ENCODE data around the gene STX10. TPM values are rescaled to one million over a fixed set of nuclear protein-coding genes. Genes with fewer than 3 reads are reported as not detected.
"Not testable (repeated sequence)": the region's sequence is repeated elsewhere in the genome, so short reads cannot be mapped to it uniquely, and the experiment has no call there.

STX10 gene
- total RNA-seq, 1 donor from 2014 or later, result 42.9 TPM

DNA sequence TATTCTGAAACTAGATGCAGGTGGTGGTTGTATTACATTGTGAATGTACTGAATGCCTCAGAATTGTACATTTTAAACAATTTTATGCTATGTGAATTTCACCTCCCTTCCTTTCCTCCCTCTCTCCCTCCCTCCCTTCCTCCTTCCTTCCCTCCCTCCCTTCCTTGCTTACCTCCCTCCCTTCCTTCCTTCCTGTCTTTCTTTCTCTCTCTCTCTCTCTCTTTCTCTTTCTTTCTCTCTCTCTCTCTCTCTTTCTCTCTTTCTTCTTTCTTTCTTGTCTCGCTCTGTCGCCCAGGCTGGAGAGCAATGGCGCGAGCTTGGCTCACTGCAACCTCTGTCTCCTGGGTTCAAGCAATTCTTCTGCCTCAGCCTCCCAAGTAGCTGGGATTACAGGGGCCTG, 37.2 kb upstream of the STX10 start:
- Mint-ChIP-seq H3K27ac (ENCODE audit: unreplicated experiment) (no peak overlapping the region), H3K36me3 (ENCODE audit: low read depth) (no peaks in the 10 kb centered on the region), H3K4me3 (ENCODE audit: unreplicated experiment) (no peak overlapping the region), H3K27me3 (ENCODE audit: low read depth) (no peaks in the 10 kb centered on the region), H3K4me1 (ENCODE audit: low read depth) (no peaks in the 10 kb centered on the region), H3K9me3 (ENCODE audit: low read depth) (no peaks in the 10 kb centered on the region)
- no peak for DNase-seq (ENCODE audit: low spot score)
- TF ChIP-seq, protein P1, sequence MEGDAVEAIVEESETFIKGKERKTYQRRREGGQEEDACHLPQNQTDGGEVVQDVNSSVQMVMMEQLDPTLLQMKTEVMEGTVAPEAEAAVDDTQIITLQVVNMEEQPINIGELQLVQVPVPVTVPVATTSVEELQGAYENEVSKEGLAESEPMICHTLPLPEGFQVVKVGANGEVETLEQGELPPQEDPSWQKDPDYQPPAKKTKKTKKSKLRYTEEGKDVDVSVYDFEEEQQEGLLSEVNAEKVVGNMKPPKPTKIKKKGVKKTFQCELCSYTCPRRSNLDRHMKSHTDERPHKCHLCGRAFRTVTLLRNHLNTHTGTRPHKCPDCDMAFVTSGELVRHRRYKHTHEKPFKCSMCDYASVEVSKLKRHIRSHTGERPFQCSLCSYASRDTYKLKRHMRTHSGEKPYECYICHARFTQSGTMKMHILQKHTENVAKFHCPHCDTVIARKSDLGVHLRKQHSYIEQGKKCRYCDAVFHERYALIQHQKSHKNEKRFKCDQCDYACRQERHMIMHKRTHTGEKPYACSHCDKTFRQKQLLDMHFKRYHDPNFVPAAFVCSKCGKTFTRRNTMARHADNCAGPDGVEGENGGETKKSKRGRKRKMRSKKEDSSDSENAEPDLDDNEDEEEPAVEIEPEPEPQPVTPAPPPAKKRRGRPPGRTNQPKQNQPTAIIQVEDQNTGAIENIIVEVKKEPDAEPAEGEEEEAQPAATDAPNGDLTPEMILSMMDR (IDR thresholded peaks at IDR 0.05), result no peak

DNA sequence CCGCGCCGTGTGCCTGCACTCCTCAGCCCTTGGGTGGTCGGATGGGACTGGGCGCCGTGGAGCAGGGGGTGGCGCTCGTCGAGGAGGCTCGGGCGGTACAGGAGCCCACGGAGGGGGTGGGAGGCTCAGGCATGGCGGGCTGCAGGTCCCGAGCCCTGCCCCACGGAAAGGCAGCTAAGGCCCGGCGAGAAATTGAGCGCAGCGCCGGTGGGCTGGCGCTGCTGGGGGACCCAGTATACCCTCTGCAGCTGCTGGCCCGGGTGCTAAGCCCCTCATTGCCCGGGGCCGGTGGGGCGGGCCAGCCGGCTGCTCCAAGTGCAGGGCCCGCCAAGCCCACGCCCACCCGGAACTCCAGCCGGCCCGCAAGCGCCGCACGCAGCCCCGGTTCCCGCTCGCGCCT, 36.5 kb upstream of the STX10 start:
- not testable (repeated sequence) for H3K4me3 Mint-ChIP-seq (ENCODE audit: unreplicated experiment)

DNA sequence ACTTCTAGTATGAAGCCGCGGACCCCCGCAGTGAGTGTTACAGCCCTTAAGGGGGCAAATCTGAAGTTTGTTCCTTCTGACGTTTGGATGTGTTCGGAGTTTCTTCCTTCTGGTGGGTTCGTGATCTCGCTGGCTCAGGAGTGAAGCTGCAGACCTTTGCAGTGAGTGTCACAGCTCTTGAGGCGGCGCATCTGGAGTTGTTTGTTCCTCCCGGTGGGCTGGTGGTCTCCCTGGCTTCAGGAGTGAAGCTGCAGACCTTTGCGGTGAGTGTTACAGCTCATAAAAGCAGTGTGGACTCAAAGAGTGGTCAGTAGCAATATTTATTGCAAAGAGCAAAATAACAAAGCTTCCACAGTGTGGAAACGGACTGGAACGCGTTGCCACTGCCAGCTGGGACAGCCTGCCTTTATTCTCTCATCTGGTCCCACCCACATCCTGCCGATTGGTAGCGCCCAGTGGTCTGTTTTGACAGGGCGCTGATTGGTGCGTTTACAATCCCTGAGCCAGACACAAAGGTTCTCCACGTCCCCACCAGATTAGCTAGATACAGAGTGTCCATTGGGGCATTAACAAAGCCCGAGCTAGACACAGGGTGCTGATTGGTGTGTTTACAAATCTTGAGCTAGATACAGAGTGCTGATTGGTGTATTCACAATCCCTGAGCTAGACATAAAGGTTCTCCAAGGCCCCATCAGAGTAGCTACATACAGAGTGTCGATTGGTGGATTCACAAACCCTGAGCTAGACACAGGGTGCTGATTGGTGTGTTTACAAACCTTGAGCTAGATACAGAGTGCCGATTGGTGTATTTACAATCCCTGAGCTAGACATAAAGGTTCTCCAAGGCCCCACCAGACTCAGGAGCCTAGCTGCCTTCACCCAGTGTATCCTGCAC, 35.8 kb upstream of the STX10 start:
- H3K36me3 Mint-ChIP-seq (ENCODE audit: low read depth); H3K9me3 Mint-ChIP-seq (ENCODE audit: low read depth); DNase-seq (ENCODE audit: low spot score); H3K4me1 Mint-ChIP-seq (ENCODE audit: low read depth); H3K4me3 Mint-ChIP-seq (ENCODE audit: unreplicated experiment); H3K27ac Mint-ChIP-seq (ENCODE audit: unreplicated experiment); H3K27me3 Mint-ChIP-seq (ENCODE audit: low read depth): not testable (repeated sequence)

More for the DNA sequence above, 36.5 kb upstream of the STX10 start:
- not testable (repeated sequence) for H3K27ac Mint-ChIP-seq (ENCODE audit: unreplicated experiment); H3K27me3 Mint-ChIP-seq (ENCODE audit: low read depth); H3K36me3 Mint-ChIP-seq (ENCODE audit: low read depth); H3K9me3 Mint-ChIP-seq (ENCODE audit: low read depth); H3K4me1 Mint-ChIP-seq (ENCODE audit: low read depth); DNase-seq (ENCODE audit: low spot score)

DNA sequence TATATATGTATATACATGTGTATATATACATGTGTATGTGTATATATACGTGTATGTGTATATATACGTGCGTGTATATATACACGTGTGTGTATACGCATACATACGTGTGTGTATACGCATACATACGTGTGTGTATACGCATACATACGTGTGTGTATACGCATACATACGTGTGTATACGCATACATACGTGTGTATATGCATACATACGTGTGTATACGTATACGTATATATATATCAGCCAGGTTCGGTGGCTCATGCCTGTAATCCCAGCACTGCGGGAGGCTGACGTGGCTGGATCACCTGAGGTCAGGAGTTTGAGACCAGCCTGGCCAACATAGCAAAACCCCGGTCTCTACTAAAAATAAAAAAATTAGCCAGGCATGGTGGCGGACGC, 34.8 kb upstream of the STX10 start:
- H3K36me3 Mint-ChIP-seq (ENCODE audit: low read depth); H3K4me3 Mint-ChIP-seq (ENCODE audit: unreplicated experiment); H3K9me3 Mint-ChIP-seq (ENCODE audit: low read depth): not testable (repeated sequence)

DNA sequence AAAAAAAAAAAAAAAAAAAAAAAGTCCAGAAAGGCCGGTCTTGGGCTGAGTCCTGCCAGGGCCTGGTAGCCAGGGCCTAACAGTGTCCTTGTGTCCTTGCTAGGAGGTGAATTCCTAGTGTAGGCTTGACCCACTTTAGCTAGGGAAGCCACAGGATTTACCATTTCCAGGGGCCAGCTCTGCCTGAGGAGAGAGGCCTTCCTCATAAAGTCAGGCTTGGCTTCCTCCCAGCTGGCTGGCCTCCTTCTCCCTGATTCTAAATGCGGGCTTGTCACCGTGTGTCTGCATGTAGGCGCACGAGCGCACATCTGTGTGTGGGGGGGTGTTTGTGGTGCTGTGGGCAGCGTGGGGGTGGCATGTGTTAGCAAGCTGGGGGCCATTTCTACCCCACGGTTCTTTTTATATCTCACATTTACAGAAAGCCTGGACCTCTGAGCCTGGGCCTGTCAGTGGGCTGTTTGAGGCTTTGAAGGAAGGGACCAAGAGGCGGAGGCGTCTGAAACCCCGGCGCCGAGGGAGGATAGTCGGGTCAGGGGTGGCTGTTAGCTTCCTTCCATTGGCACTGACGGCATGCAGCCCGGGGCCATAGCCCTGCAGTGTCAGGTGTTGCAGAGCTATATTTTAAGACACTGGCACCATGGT, 31.7 kb upstream of the STX10 start:
- Mint-ChIP-seq H3K9me3 (ENCODE audit: low read depth) (no peaks in the 10 kb centered on the region), H3K36me3 (ENCODE audit: low read depth) (no peaks in the 10 kb centered on the region), H3K27me3 (ENCODE audit: low read depth) (no peaks in the 10 kb centered on the region), H3K4me3 (ENCODE audit: unreplicated experiment) (no peak overlapping the region), H3K27ac (ENCODE audit: unreplicated experiment) (peak overlapping the region; percentile 74), H3K4me1 (ENCODE audit: low read depth) (peaks cover 11% of the 10 kb centered on the region)
- TF ChIP-seq, protein P1 (IDR thresholded peaks at IDR 0.05), result no peak
- no peak for DNase-seq (ENCODE audit: low spot score)

More for the DNA sequence above, 34.8 kb upstream of the STX10 start:
- DNase-seq (ENCODE audit: low spot score); H3K27ac Mint-ChIP-seq (ENCODE audit: unreplicated experiment); H3K27me3 Mint-ChIP-seq (ENCODE audit: low read depth): not testable (repeated sequence)
- peaks cover 11% of the 10 kb centered on the region for H3K4me1 Mint-ChIP-seq (ENCODE audit: low read depth)

DNA sequence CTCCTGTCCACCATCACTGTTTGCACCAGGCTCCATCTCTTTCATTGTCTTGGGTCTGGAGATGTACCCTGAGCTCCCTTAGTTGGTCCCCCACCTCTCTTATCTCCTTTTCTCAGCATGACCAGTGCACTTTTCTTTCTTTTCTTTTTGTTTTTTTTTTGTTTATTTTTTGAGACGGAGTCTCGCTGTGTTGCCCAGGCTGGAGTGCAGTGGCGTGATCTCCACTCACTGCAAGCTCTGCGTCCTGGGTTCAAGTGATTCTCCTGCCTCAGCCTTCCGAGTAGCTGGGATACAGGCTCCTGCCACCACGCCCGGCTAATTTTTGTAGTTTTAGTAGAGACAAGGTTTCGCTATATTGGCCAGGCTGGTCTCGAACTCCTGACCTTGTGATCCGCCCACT, 28.1 kb upstream of the STX10 start:
- DNase-seq (ENCODE audit: low spot score); H3K27ac Mint-ChIP-seq (ENCODE audit: unreplicated experiment); H3K27me3 Mint-ChIP-seq (ENCODE audit: low read depth); H3K9me3 Mint-ChIP-seq (ENCODE audit: low read depth); H3K36me3 Mint-ChIP-seq (ENCODE audit: low read depth); H3K4me3 Mint-ChIP-seq (ENCODE audit: unreplicated experiment): not testable (repeated sequence)
- H3K4me1 Mint-ChIP-seq (ENCODE audit: low read depth), result peaks cover 11% of the 10 kb centered on the region

DNA sequence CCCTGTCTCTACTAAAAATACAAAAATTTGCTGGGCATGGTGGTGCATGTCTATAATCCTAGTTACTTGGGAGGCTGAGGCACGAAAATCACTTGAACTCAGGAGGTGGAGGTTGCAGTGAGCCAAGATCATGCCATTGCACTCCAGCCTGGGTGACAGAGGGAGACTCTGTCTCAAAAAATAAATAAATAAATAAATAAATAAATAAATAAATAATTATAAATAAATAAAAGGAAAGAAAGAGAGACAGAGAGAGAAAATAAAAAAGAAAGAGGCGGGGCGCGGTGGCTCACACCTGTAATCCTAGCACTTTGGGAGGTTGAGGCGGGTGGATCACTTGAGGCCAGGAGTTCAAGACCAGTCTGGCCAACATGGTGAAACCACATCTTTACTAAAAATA, 27.4 kb upstream of the STX10 start:
- not testable (repeated sequence) for H3K4me3 Mint-ChIP-seq (ENCODE audit: unreplicated experiment); H3K9me3 Mint-ChIP-seq (ENCODE audit: low read depth); H3K27ac Mint-ChIP-seq (ENCODE audit: unreplicated experiment); H3K27me3 Mint-ChIP-seq (ENCODE audit: low read depth); H3K36me3 Mint-ChIP-seq (ENCODE audit: low read depth); DNase-seq (ENCODE audit: low spot score)
- peaks cover 17% of the 10 kb centered on the region for H3K4me1 Mint-ChIP-seq (ENCODE audit: low read depth)

Data from chondrocyte (in vitro differentiated cells).